ENCODE measurements around the gene LCE4A.

Gene LCE4A

GRCh38 chr1:152747831-152748230 is 39.9 kb downstream of the LCE4A start:
- no peak for DNase-seq

GRCh38 chr1:152752225-152752624 is 44.3 kb downstream of the LCE4A start:
- DNase-seq: no peak

GRCh38 chr1:152753586-152753985 is 45.6 kb downstream of the LCE4A start:
- no peak for DNase-seq

- DNase-seq: no peak
Observed at GRCh38 chr1:152756872-152757271, 48.9 kb downstream of the LCE4A start.

- no peak for DNase-seq
Observed at GRCh38 chr1:152757747-152758146, 49.8 kb downstream of the LCE4A start, which contains the start of gene KPRP. Gene KPRP, plus strand, starts transcription at chr1:152758025. Its CDS starts 1,564 bp downstream, at chr1:152759589.

- DNase-seq: no peak
Observed at GRCh38 chr1:152758636-152759035, 50.7 kb downstream of the LCE4A start.

All from right hindlimb (tissue), 1 donor.